GM12801 (cell line): ENCODE data around the gene RAB6A.
A peak's percentile ranks its signal among the peaks of the same experiment; 100 is the strongest.

Experiments
- TF ChIP-seq, protein P1 (sequence below): IDR thresholded peaks from one replicate; pipeline ENCODE4 v1.5.1; 2011; ENCODE audit warnings: control low read depth; ENCODE audit not compliant: insufficient read length; ENCODE audit errors: extremely low read depth

Gene RAB6A

DNA sequence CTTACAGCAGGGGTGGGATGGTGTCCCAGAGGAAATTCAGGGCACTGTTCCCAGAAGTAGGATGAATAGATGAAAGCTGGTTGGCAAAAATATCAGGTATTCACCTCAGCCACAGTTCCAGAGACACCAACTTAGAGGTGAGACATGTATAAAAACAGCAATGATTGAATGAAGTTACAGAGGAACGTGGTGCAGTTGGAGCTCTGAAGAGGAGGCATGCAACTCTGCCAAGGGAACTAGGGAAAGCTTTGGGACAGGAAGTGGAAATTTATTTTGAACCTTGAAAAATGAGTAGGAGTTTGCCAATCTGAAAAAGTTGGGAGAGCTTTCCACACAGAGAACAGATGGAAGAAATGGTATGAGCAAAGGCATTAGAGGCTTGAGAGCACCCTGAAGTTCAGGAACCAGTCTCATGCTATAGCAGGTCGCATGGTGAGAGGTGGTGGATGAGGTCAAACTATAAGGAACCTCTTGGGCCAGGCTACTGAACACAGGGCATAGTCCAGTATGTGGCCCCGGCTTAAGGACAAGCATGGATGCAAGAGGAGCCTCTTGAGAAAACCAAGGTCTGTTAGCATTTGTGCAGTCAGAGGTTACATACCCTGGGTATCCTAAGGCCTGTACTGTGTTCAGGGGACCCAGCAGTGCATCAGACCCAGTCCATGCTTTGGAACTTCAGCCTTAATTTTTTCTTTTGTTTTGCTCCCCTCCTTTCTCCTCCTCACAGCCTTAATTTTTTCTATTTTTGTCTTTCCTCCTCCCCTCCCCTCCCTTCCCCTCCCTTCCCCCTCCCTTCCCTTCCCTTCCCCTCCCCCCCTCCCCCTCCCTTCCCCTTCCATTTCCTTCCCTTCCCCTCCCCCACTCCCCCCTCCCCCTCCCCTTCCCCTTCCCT lies 97.0 kb downstream of the RAB6A start:
- TF ChIP-seq, protein P1, sequence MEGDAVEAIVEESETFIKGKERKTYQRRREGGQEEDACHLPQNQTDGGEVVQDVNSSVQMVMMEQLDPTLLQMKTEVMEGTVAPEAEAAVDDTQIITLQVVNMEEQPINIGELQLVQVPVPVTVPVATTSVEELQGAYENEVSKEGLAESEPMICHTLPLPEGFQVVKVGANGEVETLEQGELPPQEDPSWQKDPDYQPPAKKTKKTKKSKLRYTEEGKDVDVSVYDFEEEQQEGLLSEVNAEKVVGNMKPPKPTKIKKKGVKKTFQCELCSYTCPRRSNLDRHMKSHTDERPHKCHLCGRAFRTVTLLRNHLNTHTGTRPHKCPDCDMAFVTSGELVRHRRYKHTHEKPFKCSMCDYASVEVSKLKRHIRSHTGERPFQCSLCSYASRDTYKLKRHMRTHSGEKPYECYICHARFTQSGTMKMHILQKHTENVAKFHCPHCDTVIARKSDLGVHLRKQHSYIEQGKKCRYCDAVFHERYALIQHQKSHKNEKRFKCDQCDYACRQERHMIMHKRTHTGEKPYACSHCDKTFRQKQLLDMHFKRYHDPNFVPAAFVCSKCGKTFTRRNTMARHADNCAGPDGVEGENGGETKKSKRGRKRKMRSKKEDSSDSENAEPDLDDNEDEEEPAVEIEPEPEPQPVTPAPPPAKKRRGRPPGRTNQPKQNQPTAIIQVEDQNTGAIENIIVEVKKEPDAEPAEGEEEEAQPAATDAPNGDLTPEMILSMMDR: no peak

DNA sequence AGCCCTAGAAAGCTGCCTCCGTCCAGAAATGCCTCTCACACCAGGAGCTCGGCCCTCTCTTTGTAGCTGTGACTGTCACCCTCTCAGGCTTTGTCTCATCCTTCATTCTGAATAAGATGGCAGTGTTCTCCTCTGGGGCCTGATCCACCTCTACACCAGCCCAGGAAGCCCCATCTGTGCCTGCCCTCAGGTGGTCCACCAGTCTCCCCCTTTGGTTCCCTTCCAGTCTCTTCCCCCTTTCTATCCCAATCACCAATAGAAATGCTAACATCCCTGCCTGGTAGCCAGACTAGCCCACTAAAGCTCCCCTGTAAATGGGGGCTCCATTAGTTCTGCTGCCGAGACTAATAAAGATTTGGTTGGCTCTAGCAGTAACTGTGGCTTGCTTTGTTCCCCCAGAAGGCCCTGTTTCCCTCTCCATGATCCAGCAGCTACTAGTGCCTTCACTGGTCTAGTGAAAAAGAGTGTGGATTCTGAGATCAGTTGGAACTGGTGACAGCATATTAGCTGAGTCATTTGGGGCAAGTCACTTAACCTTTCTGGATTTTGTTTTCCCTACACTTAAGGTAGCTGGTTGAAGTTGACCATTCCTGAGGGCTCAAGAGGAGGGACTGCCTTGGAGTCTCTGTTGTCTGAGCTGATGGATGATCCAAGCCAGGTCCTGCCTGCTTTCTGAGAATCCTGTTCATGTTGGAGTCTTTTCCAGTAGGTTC lies 98.3 kb downstream of the RAB6A start:
- TF ChIP-seq, protein P1: no peak

DNA sequence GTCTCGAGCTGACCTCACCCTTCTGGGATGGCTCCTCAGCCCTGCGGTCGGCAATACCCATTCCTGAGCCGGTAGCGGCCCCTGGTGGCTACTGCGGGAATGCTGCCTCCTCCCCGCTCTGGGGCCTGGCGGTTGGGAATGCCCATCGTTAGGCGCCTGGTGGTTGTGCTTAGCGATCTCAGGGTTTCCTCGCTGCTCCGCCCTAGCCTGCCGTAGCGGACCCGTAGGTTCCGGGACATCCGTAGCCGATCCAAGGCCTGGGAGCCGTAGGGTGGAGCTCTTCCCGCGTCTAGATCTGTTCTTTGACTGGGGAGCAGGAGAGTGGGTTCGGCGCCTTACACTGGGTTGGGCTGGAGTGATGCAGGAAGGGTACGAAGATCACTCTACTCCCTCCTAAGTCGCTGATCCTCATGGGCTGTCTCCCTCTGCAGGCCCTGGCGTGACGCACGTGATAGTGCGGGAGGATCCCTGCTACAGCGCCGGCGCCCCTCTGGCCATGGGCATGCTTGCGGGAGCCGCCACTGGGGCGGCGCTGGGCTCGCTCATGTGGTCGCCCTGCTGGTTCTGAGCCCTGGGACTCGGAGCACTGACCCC lies 99.7 kb downstream of the RAB6A start:
- TF ChIP-seq, protein P1: peak; percentile 70

DNA sequence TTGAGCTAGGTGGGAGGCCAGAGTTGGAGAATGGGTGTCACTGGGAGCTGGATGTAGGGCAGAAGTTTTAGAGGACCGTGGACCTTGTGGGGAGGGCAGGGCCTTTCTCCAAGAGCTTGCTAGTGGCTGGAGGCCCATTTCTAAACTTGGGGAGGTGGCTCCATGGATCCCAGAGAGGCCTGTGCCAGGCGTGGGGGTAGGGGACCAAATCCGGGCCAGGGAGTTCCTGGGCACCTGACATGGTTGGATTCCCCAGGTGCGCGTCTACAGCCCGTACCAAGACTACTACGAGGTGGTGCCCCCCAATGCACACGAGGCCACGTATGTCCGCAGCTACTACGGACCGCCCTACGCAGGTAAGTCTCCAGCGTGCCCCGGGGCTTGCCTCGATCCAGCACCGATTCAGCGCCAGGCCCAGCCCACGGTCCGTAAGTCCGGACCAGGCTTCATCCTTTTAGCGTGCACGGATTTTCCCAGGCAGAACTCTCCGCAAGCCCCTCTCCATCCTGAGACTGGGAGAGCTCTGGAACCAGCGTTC lies 100.3 kb downstream of the RAB6A start:
- TF ChIP-seq, protein P1: no peak

DNA sequence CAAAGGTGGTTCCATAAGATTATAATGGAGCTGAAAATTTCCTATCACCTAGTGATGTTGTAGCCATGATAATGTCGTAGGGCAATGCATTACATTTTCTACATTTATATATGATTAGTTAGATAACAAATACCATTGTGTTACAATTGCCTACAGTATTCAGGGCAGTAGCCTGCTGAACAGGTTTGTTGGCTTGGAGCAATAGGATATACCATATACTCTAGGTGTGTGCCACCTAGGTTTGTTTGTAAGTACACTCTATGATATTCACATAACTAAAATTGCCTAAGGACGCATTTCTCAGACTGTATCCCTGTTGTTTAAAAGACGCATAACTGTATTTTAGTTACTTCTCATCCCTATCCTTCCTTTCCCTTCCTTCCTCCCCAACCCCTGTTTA lies 100.9 kb downstream of the RAB6A start:
- TF ChIP-seq, protein P1: no peak

DNA sequence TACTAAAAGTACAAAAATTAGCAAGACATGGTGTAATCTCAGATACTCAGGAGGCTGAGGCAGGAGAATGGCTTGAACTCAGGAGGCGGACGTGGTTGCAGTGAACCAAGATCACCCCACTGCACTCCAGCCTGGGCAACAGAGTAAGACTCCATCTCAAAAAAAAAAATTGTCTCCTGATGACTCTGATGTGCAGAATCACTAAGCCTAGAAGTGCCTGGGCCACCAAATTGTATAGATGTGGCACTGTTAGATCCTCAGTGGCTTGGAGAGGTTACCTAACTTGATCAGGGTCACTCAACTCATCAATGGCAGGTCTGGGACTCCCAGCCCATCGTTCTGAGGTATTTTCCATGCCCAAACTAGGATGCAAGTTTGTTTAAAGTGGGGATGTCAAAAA lies 103.9 kb downstream of the RAB6A start:
- TF ChIP-seq, protein P1: no peak

DNA sequence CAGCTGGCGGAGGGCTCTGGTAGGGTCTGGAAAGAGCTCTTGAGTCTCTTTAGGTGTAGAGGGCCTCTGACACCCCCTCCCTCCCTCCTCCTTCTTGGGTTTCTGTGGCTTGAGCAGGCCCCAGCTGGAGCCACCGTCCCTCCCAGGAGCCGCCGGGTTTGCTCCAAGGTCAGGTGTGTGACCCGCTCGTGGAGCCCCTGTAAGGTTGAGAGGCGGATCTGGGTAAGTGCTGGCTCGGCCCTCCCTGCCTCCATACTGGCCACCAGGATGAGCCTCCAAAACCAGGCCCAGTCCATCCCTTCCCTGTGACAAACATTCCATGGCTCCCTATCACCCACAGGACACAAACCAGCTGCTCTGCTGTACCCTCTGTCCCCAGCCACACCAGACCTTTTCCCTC lies 105.2 kb downstream of the RAB6A start:
- TF ChIP-seq, protein P1: no peak
